Measurements from ENCODE around the gene C14orf119.

The C14orf119 gene, protein sequence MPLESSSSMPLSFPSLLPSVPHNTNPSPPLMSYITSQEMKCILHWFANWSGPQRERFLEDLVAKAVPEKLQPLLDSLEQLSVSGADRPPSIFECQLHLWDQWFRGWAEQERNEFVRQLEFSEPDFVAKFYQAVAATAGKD
- total RNA-seq, result 42.0 to 56.0 (median 49.8) reads per million in 4 experiments

DNA sequence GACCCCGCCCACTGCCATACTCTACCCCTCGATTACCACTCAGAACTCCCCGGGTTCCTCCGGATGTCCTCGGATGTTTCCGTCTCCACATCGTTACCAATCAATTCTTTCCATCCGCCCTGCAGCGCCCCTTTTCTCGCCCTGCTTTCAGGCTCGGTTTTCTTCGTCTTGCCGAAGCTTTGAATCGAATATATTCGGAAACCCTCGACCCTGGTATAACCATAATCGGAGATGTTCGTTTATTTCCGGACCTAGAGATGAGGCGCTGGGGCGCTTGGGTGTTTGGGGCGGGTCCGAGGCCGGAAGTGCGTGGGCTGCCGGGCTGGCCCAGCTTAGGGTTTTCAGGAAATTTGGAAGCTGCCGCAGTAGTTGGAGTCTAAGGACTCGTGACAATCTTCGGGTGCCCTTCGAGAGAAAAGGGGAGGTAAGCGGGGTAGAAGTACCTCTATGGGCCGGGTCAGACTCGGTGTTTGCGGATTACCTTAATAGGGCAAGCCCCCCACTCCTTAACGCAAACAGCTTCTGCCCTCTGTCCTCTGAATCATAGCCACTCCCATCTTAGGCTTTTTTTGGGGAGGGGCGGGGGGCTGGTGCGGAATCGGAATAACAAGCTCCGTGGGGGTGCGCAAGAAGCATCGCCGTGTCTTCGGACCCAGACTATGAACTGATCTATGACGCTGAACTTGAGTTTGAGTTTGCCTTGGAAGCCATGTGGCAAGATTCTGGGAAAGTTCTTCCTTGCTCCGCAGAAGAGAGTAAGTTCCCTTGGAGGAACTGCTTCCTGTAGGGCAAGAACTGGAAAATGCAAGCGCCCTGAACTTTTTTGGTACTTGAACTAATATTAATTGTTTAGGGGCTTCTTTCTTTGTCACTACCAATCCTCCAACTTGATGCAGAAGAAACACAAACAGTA lies at the start of gene C14orf119:
Gene C14orf119, plus strand, starts transcription at position 310 of the 913 bp plus-strand sequence. CDS start 2,154 bp downstream, outside the sequence.
- DNase-seq, result no peak

DNA sequence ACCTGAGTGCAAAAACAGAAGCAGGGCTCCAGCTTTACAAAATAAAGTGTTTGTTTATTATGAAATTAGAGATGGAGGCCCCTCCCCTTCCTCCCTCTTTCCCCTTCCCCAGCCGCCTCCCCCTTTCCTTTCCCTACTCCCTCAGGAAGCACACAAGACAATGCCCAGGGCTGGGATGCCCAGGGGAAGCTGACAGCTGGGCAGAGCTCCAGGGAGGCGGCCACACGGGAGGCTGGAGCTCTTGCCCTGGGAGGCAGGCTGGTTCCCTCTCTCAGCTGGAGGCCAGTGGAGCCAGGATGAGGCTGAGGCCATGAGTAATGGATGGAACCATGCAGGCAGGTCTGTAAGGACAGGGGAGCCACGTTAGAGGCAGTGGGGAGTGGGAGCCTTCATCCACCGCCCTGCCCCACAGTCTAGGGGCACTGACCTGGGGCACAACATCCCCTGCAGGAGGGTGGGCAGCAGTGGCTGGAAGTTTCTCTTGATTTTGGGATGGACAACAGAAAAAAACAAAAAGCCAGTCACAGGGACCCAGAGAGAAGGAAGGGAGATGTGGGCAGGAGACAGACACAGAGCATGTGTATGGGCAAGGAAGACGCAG lies 48.2 kb upstream of the C14orf119 start:
- no peak for DNase-seq

DNA sequence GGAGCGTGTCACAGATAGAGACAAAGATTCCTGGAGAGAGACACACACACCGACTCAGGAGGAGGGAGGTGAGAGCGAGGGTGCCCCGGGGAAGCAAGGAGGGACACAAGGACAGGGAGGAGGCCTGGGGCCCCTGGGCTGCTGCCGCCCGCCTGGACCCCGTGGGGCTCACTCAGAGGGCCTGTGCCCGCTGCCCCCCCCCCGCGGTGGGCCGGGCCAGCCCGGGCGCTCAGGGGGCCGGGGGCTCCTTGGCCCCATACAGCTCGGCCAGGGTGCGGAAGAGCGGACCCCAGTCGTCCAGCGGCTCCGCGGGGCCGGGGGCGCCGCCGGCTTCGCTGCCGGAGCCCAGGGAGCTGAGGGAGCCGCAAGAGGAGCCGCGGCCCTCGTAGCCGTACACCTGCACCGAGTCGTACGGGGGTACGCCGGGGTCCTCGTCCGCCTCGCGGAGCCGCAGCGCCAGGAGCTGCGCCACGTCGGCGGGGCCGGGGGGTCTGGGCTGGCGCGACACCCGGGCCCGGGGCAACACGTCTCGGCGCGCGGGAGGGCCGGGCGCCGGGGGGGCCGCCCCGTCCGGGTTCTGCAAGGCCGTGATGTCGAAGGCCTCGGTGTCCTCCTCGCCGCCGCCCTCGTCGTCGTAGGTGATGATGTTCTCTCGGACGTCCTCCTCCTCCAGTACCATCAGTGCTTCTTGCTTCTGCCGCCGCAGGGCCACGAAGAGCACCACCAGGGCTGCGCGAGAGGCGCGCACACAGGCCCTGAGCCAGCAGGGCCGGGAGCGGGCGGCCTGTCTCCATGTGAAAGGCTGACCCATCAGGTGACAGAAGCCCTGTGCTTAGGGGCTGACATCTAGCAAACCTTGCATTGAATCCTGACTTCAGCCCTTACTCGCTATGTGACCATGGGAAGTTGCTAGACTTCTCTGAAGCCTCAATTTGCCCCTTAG lies 47.3 kb upstream of the C14orf119 start:
- DNase-seq, result no peak

DNA sequence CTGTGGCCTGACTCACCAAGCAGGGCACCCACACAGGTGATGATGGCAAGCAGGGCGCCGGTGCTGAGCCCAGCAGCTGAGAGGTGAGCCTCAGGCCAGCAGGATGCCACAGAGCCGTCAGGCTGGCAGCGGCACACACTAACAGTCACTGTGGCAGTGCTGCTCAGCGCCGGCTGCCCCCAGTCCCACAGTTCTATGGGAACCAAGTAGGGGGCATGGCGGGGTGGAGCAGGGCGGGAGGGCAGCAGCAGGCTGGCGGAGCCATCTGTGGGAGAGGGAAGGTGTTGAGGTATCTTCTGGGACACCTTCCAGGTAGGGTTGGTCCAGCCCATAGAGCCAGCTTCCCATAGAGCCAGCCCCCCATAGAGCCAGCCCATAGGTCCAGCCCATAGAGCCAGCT lies 46.3 kb upstream of the C14orf119 start:
- DNase-seq, result no peak

DNA sequence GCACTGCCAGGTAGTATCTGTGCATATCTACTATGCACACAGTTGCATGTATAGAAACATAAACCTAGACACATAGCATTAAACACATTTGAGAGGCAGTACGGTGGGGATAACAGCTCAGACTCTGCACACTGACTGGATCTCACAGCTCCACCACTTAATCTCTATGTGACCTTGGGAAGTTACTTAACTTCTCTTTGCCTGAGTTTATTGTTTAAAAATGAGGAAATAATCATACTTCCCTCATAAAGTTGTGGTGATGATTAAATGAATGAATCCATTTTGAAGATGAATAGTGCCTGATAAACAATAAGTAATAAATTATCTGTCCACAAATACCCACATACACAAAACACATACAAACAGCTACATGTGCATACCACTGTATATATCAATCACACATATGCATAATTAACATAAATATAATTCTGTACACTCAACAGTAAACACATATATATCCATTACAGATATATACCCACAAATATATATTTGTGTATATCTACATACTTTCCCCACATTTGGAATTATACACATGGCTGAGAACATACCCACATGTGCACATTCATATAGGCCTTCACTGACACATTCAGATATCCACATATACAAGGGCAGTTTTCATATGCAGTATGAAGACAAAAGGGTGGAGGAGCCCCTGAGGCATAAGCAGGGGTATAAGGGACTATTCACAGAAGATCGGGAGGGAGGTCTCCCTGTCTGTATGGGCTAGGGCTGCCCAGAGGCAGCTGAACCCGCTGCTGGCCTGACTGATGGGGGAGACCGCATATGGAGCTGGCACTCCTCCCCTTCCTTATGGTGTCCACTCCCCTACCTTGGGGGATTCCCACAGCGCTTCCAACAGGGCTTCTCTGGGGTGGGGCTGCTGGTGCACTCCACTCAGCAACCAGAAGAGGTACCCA lies 43.9 kb upstream of the C14orf119 start:
- no peak for DNase-seq

DNA sequence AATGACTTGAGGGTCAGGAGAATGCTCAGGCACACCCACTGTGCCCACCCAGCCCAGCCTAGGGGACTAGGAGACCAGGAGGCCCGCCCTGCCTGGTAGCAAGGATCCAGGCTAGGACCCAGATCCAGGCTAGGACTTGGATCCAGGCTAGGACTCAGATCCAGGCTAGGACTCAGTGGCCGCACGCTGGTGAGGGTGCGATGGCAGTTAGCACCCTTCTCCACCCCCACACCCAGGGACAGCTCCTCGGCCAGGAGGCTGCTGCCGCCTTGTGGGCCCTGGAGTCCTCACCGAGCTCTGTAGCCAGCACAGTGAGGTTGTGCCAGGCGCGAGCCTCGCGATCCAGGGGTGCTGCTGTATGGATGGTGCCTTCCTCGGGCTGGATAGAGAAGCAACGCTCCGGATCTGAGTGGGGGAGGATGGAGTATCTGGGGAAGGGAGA lies 43.1 kb upstream of the C14orf119 start:
- DNase-seq, result no peak

DNA sequence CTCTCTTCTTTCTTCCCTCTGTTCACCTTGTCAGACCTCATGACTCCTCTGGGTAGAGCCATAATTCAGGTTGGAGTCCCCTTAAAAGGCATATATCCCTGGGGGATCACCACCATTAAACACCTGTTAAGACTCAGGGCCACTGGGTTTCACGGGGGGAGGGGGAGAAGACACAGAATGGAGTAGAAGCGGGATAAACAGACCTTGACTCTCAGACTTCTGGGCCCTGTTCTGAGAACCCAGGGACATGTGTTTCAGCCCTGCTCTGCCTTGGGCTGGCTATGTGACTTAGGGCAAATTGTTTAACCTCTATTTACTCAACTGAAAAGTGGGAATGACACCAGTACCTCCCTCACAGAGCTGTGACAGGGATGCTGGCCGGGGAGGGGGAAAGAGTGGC lies 42.6 kb upstream of the C14orf119 start:
- DNase-seq, result no peak

DNA sequence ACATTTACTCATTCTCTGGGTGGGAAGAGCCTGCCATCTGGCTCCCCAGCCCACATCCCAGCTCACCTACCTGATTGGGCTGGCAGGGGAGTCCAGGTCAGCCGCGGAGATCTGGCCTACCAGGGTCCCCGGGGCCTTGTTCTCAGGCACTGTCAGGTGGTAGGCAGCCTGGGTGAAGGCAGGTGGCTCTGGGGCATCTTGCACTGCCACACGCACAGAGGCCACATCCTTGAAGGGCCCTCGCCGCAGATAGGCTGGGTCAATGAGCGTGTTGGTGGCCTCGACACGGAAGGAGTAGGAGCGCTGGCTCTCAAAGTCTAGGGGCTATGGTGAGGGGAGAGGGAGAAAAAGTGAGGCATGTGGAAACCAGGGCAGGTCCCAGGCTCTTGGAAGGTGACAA lies 41.9 kb upstream of the C14orf119 start:
- DNase-seq, result no peak

DNA sequence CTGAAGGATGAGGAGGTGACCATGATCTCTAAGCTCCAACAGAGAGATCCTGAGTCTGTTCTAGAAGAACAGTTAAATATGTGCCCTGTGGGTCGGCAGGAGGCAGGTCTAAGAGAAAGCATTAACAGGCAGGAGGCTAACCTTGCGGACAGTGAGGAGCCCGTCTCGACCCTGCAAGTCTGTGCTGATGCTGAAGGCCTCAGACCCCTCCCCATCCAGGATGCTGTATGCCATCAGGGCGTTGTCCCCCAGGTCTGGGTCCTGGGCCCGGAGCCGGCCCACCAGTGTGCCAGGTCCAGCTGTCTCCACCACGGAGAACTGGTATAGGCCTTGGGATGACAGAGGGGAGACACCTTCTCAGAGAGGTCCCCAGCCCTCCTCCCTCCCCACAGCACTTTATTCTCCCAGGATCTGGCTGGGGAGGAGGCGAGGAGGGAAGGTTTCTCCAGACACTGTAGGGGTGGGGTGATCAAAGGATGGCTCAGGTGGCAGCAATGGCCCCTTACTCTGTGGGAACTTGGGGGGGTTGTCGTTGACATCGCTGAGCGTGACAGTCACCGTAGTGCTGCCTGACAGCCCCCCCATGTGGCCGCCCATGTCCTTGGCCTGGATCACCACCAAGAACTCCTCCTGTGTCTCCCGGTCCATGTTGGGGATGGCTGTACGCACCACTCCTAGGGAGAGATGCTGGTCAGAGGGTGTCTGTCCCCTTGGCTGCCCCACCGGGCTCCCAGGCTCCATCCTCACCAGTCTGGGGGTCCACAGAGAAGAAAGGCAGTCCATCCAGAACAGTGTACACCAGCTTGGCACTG lies 41.1 kb upstream of the C14orf119 start:
- DNase-seq, result no peak

DNA sequence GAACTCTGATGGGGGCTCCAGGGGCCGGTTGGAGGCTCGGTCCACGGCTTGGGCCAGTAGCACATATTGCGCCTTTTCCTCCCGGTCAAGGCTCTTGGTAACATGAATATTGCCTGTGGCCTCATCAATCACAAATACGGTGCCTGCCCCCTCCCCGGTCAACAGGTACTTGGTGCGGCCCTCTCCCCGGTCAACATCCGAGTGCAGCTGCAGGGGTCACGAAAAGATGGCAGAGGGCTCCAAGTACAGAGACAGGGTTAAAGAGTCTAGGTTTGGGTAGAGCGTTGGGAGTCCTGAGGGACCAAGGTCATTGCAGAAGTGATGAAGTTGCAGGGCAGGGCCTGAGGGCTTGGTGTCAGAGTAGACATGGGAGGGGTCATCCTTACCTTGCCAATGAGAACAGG lies 40.2 kb upstream of the C14orf119 start:
- DNase-seq, result no peak

DNA sequence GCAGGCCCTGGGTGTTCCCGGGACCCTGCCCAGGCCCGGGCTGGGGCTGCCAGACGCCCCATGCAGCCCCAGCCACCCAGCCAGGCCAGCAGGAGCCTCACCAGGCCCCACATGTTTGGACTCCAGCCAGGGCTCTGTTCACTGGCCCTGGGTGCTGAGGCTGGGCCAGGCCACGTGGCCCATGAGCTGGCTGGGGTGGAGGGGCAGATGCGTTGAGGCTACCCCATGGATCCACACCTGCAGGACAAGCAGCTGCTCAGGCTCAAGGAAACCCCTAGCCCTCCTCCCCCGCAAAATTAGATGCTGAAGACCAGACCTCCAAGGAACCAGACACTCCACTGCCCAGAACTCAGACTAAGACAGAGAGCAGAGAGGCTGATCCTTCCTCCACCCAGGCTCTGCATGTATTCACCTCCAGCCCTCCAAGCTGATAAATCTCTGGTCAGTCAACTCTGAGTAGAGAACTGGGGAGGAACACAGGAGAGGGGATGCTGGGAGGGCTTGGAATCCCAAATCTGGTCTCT lies 39.6 kb upstream of the C14orf119 start:
- no peak for DNase-seq

DNA sequence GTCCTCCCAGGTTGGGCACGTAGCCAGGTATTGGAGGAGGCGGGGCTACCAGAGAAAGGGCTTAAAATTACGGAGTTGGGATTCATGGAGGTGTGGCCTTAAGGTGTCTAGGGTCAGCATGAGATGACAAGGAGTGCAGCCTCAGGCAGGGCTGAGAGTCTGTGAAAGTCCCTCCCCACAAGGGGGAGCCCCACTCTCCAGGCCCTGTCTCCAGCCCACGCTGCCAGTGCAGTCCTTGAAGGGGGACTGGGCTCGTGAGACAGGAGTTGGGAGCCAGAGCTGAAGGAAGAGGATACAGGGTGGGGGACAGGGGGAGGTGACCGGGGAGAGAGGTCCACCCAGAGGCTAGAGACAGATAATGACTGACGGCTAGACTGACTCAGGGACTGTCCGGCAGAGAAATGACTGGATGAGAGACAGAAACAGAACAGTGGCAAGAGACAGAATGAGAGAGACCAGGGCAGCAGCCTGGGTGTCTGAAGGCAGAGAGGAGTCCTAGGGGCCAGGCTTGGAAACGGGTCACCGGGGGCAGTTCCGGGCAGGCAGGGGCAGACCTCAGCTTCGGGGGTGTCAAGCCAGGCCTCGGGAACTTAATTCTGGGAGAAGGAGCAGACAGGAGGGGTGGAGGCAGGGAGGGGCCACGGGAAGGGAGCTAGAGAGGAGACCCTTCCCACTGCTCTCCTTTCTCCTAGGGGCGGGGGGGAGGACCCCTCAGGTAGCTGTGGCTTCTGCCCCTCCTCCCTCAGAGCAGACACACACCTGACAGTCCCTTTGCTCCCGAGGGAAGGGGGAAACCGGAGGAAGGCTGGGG lies 39.0 kb upstream of the C14orf119 start:
- no peak for DNase-seq

DNA sequence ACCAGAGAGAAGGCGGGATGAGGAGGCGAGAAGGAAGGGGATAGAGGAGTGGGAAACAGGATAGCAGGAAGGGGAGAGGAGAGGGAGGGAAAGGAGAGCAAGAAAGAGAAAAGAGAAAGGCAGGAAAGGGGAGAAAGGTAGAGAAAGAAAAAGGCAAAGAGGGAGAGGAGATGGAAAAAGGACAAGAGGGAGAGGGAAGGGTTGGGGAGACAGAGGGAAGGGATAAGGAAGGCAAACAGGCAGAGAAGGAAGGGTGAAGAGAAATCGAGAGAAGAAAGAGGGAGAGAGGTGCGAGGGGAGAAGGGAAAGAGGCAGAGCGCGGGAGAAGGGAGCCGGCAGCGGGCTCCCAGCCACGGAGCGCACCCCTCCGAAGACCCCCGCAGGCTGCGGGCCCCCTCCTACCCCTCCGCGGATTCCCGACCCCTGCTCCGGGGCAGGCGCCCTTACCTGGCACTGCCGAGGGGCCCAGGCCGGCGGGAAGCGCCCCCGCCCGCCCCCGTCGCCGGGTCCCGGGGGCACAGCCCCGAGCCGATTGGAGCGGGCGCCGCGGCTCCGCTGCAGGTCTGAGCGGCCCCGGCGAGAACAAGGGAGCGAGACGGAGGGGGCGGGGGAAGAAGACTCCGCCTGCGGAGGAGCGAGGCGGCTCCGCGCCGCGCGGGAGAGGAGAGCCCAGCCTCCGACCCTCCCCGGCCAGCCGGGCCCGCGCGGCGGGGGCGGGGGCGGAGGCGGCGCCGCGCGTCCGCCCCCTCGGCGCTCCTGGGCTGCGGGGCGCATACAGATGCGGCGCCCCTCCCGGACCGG lies 38.1 kb upstream of the C14orf119 start, which contains the start of gene CDH24:
Gene CDH24, minus strand, starts transcription at position 565 of the 801 bp plus-strand sequence. CDS start 1,787 bp downstream, outside the sequence.
- DNase-seq, result no peak

DNA sequence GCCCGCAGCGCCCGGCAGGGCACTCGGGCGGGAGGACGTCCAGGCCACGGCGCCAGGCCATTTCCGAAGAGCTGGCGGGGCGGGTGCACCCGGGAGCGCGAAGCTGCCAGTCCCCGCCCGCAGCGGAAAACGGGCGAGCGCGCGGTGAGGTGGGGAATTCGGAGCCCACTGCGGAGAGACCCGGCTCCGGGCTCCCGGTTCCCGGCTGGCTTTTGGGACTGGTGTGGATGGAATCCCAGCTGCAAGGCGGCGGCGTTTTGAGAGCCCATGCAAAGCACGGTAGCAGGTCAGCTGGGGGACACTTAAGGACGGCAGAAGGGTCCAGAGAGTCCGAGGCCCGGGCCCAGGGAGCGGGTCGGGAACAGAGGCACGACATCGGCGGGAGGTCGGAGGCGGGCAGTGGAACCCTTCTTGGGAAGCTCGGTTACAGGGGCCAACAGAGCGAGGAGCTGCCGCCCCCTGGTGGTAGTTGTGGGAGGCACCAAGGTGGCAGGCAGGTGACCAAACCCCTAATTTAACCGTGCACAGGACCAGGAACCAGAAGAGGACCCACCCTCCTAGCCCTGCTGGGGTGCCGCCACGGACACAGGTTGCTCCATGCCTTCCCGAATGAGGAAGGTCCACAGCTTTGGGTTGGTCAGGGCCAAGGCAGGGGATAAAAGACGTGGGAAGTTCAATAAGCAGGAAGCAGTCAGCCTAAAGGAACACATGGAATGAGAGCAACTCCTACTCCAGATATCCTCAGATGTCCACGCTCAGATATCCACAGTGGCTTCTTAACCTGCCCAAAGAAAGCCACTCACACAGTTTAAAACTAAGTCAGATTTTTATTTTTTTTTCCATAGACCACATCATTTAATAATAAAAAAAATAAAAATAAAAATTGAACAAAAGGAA lies 37.3 kb upstream of the C14orf119 start:
- no peak for DNase-seq

DNA sequence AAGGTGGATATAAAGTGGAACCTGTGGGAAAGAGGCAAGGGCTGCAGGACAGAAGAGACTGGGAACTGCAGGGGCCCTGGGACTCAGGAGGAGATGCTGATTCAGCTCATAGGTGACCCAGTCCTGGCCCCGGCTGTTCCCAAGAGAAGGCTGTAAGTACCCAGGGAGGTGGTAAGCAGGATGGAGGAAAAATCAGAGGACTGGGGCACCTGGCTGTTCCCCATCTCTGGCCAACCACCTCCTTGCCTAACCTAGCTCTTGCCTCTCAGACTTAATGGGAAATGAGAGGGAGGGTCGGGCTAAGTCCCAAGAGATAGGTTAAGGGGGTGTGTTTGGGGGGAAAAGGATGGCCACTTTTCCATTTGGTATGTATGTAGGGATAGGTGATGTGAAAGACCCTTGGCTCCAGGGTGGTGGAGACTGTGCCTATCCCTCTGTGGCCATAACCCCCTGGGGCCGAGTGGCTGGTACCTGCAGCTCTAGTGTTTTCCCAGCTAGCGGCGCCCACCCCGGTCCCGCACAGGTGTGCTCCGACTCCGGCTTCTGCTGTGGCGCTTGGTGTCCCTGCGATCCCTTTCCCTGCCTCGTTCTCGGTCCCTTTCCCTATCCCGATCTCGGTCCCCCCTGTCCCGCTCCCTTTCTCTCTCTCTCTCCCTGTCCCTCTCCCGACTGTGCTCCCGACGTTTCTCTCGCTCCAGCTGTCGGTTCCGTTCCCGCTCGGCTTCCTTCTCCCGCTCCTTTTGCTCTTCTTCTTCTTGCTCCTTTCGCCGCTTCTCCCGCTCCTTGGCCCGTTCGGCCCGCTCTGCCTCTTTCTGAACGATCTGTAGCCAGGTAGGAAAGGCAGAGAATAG lies 36.4 kb upstream of the C14orf119 start:
- no peak for DNase-seq

DNA sequence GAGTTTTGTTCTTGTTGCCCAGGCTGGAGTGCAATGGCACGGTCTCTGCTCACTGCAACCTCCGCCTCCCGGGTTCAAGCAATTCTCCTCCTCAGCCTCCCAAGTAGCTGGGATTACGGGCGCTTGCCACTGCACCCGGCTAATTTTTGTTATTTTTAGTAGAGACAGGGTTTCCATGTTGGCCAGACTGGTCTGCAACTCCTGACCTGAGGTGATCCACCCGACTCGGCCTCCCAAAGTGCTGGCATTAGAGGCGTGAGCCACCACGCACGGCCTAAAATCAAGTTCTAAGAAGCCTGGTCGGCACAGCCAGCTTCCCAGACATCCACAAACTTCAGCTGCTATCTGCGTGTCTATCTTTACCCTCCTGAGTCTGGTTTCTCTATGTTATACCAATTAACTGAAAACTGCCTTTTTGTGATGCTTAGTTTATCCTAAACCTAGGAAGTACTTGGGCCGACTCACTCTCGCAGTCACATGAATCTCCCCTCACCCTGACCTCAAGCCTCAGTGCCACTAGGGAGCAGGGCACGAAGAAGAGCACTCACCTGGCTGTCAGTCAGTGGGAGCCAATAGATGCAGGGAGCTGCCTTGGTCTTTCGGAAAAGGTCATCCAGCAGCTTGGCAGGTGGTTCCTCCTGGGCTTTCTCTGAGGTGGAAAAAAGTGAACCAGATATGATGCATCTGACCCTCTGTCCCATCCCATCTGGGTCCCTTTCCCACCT lies 34.6 kb upstream of the C14orf119 start:
- DNase-seq, result no peak
